GM23248 (cell line): ENCODE results near the gene PRSS50. TPM values are rescaled to one million over a fixed set of nuclear protein-coding genes. Genes with fewer than 3 reads are reported as not detected.

Source experiments
- DNase-seq: peaks from one replicate; pipeline ENCODE4 v3.0.0-alpha.2; 2015
- H2AFZ ChIP-seq: fragments of 200-600 bp; sonication (generic); 2 replicates; pipeline ENCODE4 v1.6.1; 2016; ENCODE audit warnings: antibody characterized with exemption
- H3F3A ChIP-seq: fragments of 200-600 bp; sonication (generic); 2 replicates; pipeline ENCODE4 v1.6.1; 2016; ENCODE audit warnings: mild to moderate bottlenecking, antibody characterized with exemption, mixed run types; ENCODE audit not compliant: insufficient read depth
- H3K27ac ChIP-seq: fragments of 200-600 bp; sonication (generic); 2 replicates; pipeline ENCODE4 v1.5.1; 2016; ENCODE audit warnings: mild to moderate bottlenecking
- H3K27me3 ChIP-seq: fragments of 200-600 bp; sonication (generic); replicated peaks from 2 replicates; pipeline ENCODE4 v1.6.1; 2016; ENCODE audit warnings: mild to moderate bottlenecking; ENCODE audit not compliant: insufficient read depth
- H3K36me3 ChIP-seq: fragments of 200-600 bp; sonication (generic); 2 replicates; pipeline ENCODE4 v1.6.1; 2016; ENCODE audit warnings: low read depth, mild to moderate bottlenecking
- H3K4me1 ChIP-seq: fragments of 200-600 bp; sonication (generic); 2 replicates; pipeline ENCODE4 v1.6.1; 2016; ENCODE audit warnings: mild to moderate bottlenecking; ENCODE audit not compliant: insufficient read depth
- H3K4me2 ChIP-seq: fragments of 200-600 bp; sonication (generic); one replicate; pipeline ENCODE4 v1.6.1; 2016; ENCODE audit warnings: mild to moderate bottlenecking; ENCODE audit not compliant: unreplicated experiment
- H3K4me3 ChIP-seq: fragments of 200-600 bp; sonication (generic); 2 replicates; pipeline ENCODE4 v1.5.1; 2016; ENCODE audit warnings: mild to moderate bottlenecking
- H3K79me2 ChIP-seq: fragments of 200-600 bp; sonication (generic); 2 replicates; pipeline ENCODE4 v1.6.1; 2016; ENCODE audit warnings: mild to moderate bottlenecking; ENCODE audit not compliant: insufficient read depth
- H3K9ac ChIP-seq: fragments of 200-600 bp; sonication (generic); 2 replicates; pipeline ENCODE4 v1.6.1; 2016; ENCODE audit warnings: mild to moderate bottlenecking
- H3K9me2 ChIP-seq: fragments of 200-600 bp; sonication (generic); 2 replicates; pipeline ENCODE4 v1.6.1; 2016; ENCODE audit warnings: mixed run types, mild to moderate bottlenecking, moderate library complexity; ENCODE audit not compliant: insufficient read depth
- H3K9me3 ChIP-seq: fragments of 200-600 bp; sonication (generic); one replicate; pipeline ENCODE4 v1.6.1; 2017; ENCODE audit warnings: low read depth
- H4K20me1 ChIP-seq: fragments of 200-600 bp; sonication (generic); 2 replicates; pipeline ENCODE4 v1.6.0; 2016; ENCODE audit not compliant: insufficient read depth
- EZH2 ChIP-seq: fragments of 200-600 bp; sonication (generic); IDR thresholded peaks from 2 replicates; pipeline ENCODE4 v1.6.1; 2018; ENCODE audit warnings: antibody characterized with exemption, mild to moderate bottlenecking; ENCODE audit not compliant: insufficient read depth, poor library complexity, severe bottlenecking
- EZH2phosphoT487 ChIP-seq: fragments of 200-600 bp; sonication (generic); IDR thresholded peaks from 2 replicates; pipeline ENCODE4 v1.6.1; 2018; ENCODE audit warnings: antibody characterized with exemption, moderate library complexity, mild to moderate bottlenecking, low read depth; ENCODE audit not compliant: insufficient read depth
- WGBS, 2 experiments: methylation state at CpG; one replicate each; pipeline ENCODE4 v1.1.6; 2015 to 2017; ENCODE audit warnings: low lambda C conversion rate in 2 of 2, low coverage in 1 of 2; ENCODE audit errors: missing lambda C conversion rate in 2 of 2; 5-methylcytosine and 5-hydroxymethylcytosine counted together
- in situ Hi-C: fragments of 300-500 bp; cut with MboI; formaldehyde crosslinking; loops from 2 replicates; pipeline ENCODE4 v1.15.0; 2020
- polyA plus RNA-seq: library from polyadenylated mRNA; unstranded; fragments of >200 nt; fragmentation: Nextera tagmentation; extraction: Ambion mirVana; gene quantifications from 2 replicates; pipeline ENCODE4 v1.2.1, GENCODE V29; 2016
- total RNA-seq: library from RNA; depleted of rRNA; stranded (reverse); fragments of >200 nt; shearing (Covaris generic); gene quantifications from 2 replicates; pipeline ENCODE4 v1.2.3, GENCODE V29; 2014

The PRSS50 gene
- total and polyA plus RNA-seq, 2 experiments from 2014 or later, result not detected

DNA sequence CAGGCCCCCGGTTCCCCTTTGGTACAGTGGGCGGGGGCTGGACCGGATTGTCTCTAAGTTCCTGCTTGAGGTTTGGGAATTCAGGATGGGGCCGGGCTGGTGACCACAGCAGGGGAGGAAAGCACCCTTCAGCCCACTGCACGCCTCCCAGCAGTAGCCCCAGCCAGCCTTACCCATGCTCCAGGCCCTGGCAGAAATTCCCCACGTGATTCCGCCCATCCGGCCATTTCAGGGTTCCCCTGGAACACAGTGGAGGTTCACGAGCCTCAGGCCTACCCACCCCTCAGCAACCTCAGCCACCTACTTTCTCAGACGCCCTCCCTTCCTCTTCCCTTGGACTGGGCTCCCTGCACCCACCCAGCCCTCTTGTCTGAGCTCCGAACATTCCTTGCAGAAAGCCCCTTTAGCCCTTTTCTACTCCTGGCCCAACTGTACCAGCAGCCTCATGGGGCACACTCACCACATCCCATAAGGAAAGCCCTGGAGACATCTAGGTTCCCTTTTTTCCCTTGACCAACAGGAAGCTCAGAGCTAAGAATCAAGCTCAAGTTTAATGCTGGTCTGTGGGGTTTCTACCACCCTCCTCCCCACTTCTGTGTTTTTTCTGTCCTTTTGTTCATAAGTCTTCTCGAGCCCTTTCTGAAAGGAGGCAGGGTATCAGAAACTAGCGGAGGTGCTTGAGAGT is 35.7 kb downstream of the PRSS50 start:
- Histone ChIP-seq H3K4me1 (no peaks in the 10 kb centered on the region), H3K36me3 (no peaks in the 10 kb centered on the region), H3K9me2 (no peaks in the 10 kb centered on the region), H3K27me3 (no peaks in the 10 kb centered on the region), H3K9ac (no peak overlapping the region), H3K27ac (no peak overlapping the region), H3K79me2 (no peaks in the 10 kb centered on the region), H3K9me3 (no peaks in the 10 kb centered on the region), H3K4me2 (no peak overlapping the region), H3F3A (0 out of 2 replicates have a peak, but pooled peaks cover 3% of the 10 kb centered on the region), H3K4me3 (no peak overlapping the region), H2AFZ (no peak overlapping the region), H4K20me1 (no peaks in the 10 kb centered on the region)
- in situ Hi-C loops, result no loop called here
- DNase-seq, result no peak
- 84 to 87% methylated on average over 11 to 13 of the region's 13 CpGs for WGBS, 2 experiments
- TF ChIP-seq EZH2, result no peak
- no peak for TF ChIP-seq EZH2phosphoT487

DNA sequence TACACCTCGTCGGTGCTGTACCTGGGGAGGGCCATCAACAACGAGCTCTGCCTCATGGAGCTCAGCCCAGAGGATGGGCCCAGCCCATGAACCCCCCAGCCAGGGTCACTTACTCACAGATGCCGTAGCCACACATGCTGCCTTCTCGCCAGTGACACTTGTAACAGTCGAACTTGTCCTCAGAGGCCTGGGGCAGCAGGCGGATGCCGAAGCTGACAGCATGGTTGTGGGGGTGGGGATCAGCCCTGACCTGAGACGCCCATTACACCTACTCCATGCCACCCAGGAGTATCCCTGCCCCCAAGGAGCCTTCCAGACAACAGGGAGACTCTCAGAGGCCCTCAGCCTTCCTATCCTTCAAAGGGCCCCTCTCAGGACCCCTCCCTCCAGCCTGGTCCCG is 36.3 kb downstream of the PRSS50 start:
- Histone ChIP-seq H3K36me3 (no peaks in the 10 kb centered on the region), H3K9ac (no peak overlapping the region), H3K27me3 (no peaks in the 10 kb centered on the region), H3K4me1 (no peaks in the 10 kb centered on the region), H3K9me2 (no peaks in the 10 kb centered on the region), H3K27ac (no peak overlapping the region), H2AFZ (no peak overlapping the region), H3K9me3 (no peaks in the 10 kb centered on the region), H3F3A (0 out of 2 replicates have a peak, but pooled peaks cover 3% of the 10 kb centered on the region), H3K4me3 (no peak overlapping the region), H3K4me2 (no peak overlapping the region), H4K20me1 (no peaks in the 10 kb centered on the region), H3K79me2 (no peaks in the 10 kb centered on the region)
- WGBS, 2 experiments, result 90 to 92% methylated on average over 10 of the region's 10 CpGs
- no peak for DNase-seq
- TF ChIP-seq EZH2, result no peak
- no peak for TF ChIP-seq EZH2phosphoT487
- in situ Hi-C loops, result no loop called here

DNA sequence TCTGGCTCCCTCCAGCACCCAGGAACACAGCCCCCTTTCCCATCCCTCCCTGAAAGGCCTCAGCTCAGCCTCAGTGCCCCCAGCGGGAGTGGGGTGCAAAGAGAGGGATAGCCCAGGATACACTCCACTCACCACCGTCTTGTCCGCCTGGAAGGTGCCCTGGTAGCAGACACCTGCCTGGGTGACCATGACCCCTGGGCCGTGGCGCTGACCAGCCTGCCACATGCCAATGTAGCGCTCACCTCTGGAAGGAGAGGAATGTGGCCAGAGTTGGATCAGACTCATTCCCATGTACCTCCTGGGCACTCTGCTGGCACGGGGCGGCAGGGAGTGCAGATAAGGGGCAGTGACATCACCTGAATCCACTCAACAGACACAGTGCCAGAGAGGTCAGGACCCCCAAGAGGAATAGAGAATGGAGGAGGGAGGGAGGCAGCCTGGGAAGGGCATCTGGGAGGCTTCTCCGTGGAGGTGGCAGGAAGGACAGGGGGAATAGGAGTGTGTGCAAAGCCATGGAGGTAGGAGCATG is 37.3 kb downstream of the PRSS50 start:
- Histone ChIP-seq H3K9me2 (no peaks in the 10 kb centered on the region), H3K36me3 (no peaks in the 10 kb centered on the region), H3K4me2 (no peak overlapping the region), H3K9me3 (no peaks in the 10 kb centered on the region), H2AFZ (no peak overlapping the region), H3F3A (0 out of 2 replicates have a peak, but pooled peaks cover 3% of the 10 kb centered on the region), H3K79me2 (no peaks in the 10 kb centered on the region), H3K27me3 (no peaks in the 10 kb centered on the region), H3K4me3 (no peak overlapping the region), H3K4me1 (no peaks in the 10 kb centered on the region), H3K9ac (no peak overlapping the region), H4K20me1 (no peaks in the 10 kb centered on the region), H3K27ac (no peak overlapping the region)
- no peak for DNase-seq
- no peak for TF ChIP-seq EZH2
- TF ChIP-seq EZH2phosphoT487, result no peak
- WGBS, 2 experiments, result 88 to 93% methylated on average over 9 of the region's 9 CpGs
- in situ Hi-C loops, result no loop called here

DNA sequence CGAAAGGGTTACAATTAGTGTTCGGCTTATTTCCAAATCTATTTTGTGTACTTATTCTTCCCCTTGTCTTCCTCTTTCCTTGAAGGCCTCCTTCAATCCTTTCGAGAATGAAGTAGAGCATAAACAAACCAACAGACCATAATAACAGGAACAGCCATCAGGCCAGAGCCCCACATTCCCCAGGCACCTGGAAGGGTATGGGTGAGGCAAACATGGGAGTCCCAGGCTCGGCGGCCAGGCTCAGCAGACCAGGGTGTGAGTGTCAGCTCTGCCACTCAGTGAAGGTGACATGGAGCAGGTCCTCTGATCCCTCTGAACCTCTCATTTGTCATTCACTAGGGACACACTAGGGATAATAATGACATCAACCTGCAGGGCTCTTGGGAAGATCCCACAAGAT is 38.0 kb downstream of the PRSS50 start:
- Histone ChIP-seq H4K20me1 (no peaks in the 10 kb centered on the region), H3K4me1 (no peaks in the 10 kb centered on the region), H2AFZ (no peak overlapping the region), H3K79me2 (no peaks in the 10 kb centered on the region), H3K27ac (no peak overlapping the region), H3K36me3 (no peaks in the 10 kb centered on the region), H3K27me3 (no peaks in the 10 kb centered on the region), H3K9ac (no peak overlapping the region), H3K9me2 (no peaks in the 10 kb centered on the region), H3K9me3 (no peaks in the 10 kb centered on the region), H3F3A (0 out of 2 replicates have a peak, but pooled peaks cover 3% of the 10 kb centered on the region), H3K4me3 (no peak overlapping the region), H3K4me2 (no peak overlapping the region)
- in situ Hi-C loops, result no loop called here
- no peak for DNase-seq
- WGBS, 2 experiments, result 87% methylated on average over 5 of the region's 5 CpGs
- TF ChIP-seq EZH2phosphoT487, result no peak
- no peak for TF ChIP-seq EZH2
